ENCODE results near the gene C1GALT1.

Gene C1GALT1

GRCh38 chr7:7249814-7250213, 67.5 kb downstream of the C1GALT1 start:
- no peak for TF ChIP-seq CTCF (conservative IDR thresholded peaks at IDR 0.05)
- H3K27ac ChIP-seq = no peak overlapping the region

- no peak overlapping the region for H3K27ac ChIP-seq
- no peak for TF ChIP-seq CTCF (conservative IDR thresholded peaks at IDR 0.05)
Observed at GRCh38 chr7:7251742-7252141, 69.4 kb downstream of the C1GALT1 start.

GRCh38 chr7:7254319-7254718, 72.0 kb downstream of the C1GALT1 start:
- no peak overlapping the region for H3K27ac ChIP-seq
- TF ChIP-seq CTCF (conservative IDR thresholded peaks at IDR 0.05) = no peak

GRCh38 chr7:7254908-7255307, 72.6 kb downstream of the C1GALT1 start:
- no peak for TF ChIP-seq CTCF (conservative IDR thresholded peaks at IDR 0.05)
- no peak overlapping the region for H3K27ac ChIP-seq

- no peak overlapping the region for H3K27ac ChIP-seq
- no peak for TF ChIP-seq CTCF (conservative IDR thresholded peaks at IDR 0.05)
Observed at GRCh38 chr7:7256731-7257274, 74.5 kb downstream of the C1GALT1 start.

- TF ChIP-seq CTCF (conservative IDR thresholded peaks at IDR 0.05) = no peak
- no peak overlapping the region for H3K27ac ChIP-seq
Observed at GRCh38 chr7:7257899-7258692, 75.8 kb downstream of the C1GALT1 start.

GRCh38 chr7:7261863-7262262, 79.5 kb downstream of the C1GALT1 start:
- H3K27ac ChIP-seq = no peak overlapping the region
- no peak for TF ChIP-seq CTCF (conservative IDR thresholded peaks at IDR 0.05)

Measured in VCaP (cell line).